ENCODE results near the gene GRIN2A.

GRIN2A gene

GRCh38 chr16:10098991-10099390 is 83.2 kb downstream of the GRIN2A start:
- Histone ChIP-seq H3K36me3 (ENCODE audit: control insufficient read depth, insufficient read depth, low read length) (no peaks in the 10 kb centered on the region), H3K4me3 (ENCODE audit: insufficient read depth, low read depth, low read length) (no peak overlapping the region), H3K27ac (ENCODE audit: insufficient read depth, low read depth, low read length, poor library complexity, severe bottlenecking) (no peak overlapping the region), H3K9me3 (ENCODE audit: control insufficient read depth, low read length) (no peaks in the 10 kb centered on the region), H3K4me1 (ENCODE audit: control insufficient read depth, insufficient read depth, low read length) (no peaks in the 10 kb centered on the region), H3K27me3 (ENCODE audit: control insufficient read depth, insufficient read depth, low read length, poor library complexity, severe bottlenecking) (no peaks in the 10 kb centered on the region)

- Histone ChIP-seq H3K36me3 (ENCODE audit: control insufficient read depth, insufficient read depth, low read length) (no peaks in the 10 kb centered on the region), H3K4me1 (ENCODE audit: control insufficient read depth, insufficient read depth, low read length) (no peaks in the 10 kb centered on the region), H3K4me3 (ENCODE audit: insufficient read depth, low read depth, low read length) (no peak overlapping the region), H3K27ac (ENCODE audit: insufficient read depth, low read depth, low read length, poor library complexity, severe bottlenecking) (no peak overlapping the region), H3K27me3 (ENCODE audit: control insufficient read depth, insufficient read depth, low read length, poor library complexity, severe bottlenecking) (no peaks in the 10 kb centered on the region), H3K9me3 (ENCODE audit: control insufficient read depth, low read length) (no peaks in the 10 kb centered on the region)
- WGBS, 2 experiments: 92 to 94% methylated on average over 2 of the region's 2 CpGs
These were observed 85.0 kb downstream of the GRIN2A start for GRCh38 chr16:10097271-10097670.

GRCh38 chr16:10093576-10093975 is 88.7 kb downstream of the GRIN2A start:
- no peak overlapping the region for H3K4me3 ChIP-seq (ENCODE audit: insufficient read depth, low read depth, low read length)
- no peaks in the 10 kb centered on the region for H3K36me3 ChIP-seq (ENCODE audit: control insufficient read depth, insufficient read depth, low read length)
- no peaks in the 10 kb centered on the region for H3K27me3 ChIP-seq (ENCODE audit: control insufficient read depth, insufficient read depth, low read length, poor library complexity, severe bottlenecking)
- H3K4me1 ChIP-seq (ENCODE audit: control insufficient read depth, insufficient read depth, low read length): no peaks in the 10 kb centered on the region
- H3K9me3 ChIP-seq (ENCODE audit: control insufficient read depth, low read length): no peaks in the 10 kb centered on the region
- H3K27ac ChIP-seq (ENCODE audit: insufficient read depth, low read depth, low read length, poor library complexity, severe bottlenecking): no peak overlapping the region
- 93 to 95% methylated on average over 8 of the region's 8 CpGs for WGBS, 2 experiments

DNA sequence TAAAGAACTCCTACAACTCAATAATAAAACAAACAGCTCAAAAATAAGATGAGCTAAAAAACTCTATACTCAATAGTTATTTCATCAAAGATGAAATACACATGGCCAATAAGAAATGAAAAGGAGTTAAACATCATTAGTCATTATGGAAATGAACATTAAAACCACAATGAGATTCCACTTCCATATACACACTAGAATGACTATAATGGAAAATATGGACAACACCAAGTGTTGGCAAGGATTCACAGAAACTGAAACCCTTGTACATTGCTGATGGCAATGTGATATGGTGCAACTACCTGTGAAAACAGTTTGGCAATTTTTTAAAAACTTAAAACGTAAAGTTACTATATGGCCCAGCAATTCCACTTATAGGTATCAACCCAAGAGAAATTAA is 91.4 kb downstream of the GRIN2A start:
- no peaks in the 10 kb centered on the region for H3K36me3 ChIP-seq (ENCODE audit: control insufficient read depth, insufficient read depth, low read length)
- H3K27ac ChIP-seq (ENCODE audit: insufficient read depth, low read depth, low read length, poor library complexity, severe bottlenecking): no peak overlapping the region
- H3K4me3 ChIP-seq (ENCODE audit: insufficient read depth, low read depth, low read length): no peak overlapping the region
- WGBS, 2 experiments: 91% methylated on average over 1 of the region's 1 CpG
- H3K9me3 ChIP-seq (ENCODE audit: control insufficient read depth, low read length): no peaks in the 10 kb centered on the region
- no peaks in the 10 kb centered on the region for H3K27me3 ChIP-seq (ENCODE audit: control insufficient read depth, insufficient read depth, low read length, poor library complexity, severe bottlenecking)
- no peaks in the 10 kb centered on the region for H3K4me1 ChIP-seq (ENCODE audit: control insufficient read depth, insufficient read depth, low read length)

GRCh38 chr16:10088380-10088793 is 93.8 kb downstream of the GRIN2A start:
- WGBS, 2 experiments: 87 to 88% methylated on average over 7 of the region's 7 CpGs
- H3K27me3 ChIP-seq (ENCODE audit: control insufficient read depth, insufficient read depth, low read length, poor library complexity, severe bottlenecking): no peaks in the 10 kb centered on the region
- no peaks in the 10 kb centered on the region for H3K36me3 ChIP-seq (ENCODE audit: control insufficient read depth, insufficient read depth, low read length)
- no peaks in the 10 kb centered on the region for H3K9me3 ChIP-seq (ENCODE audit: control insufficient read depth, low read length)
- H3K4me3 ChIP-seq (ENCODE audit: insufficient read depth, low read depth, low read length): no peak overlapping the region
- no peaks in the 10 kb centered on the region for H3K4me1 ChIP-seq (ENCODE audit: control insufficient read depth, insufficient read depth, low read length)
- H3K27ac ChIP-seq (ENCODE audit: insufficient read depth, low read depth, low read length, poor library complexity, severe bottlenecking): no peak overlapping the region

- Histone ChIP-seq H3K27me3 (ENCODE audit: control insufficient read depth, insufficient read depth, low read length, poor library complexity, severe bottlenecking) (no peaks in the 10 kb centered on the region), H3K36me3 (ENCODE audit: control insufficient read depth, insufficient read depth, low read length) (no peaks in the 10 kb centered on the region), H3K27ac (ENCODE audit: insufficient read depth, low read depth, low read length, poor library complexity, severe bottlenecking) (no peak overlapping the region), H3K9me3 (ENCODE audit: control insufficient read depth, low read length) (no peaks in the 10 kb centered on the region), H3K4me3 (ENCODE audit: insufficient read depth, low read depth, low read length) (no peak overlapping the region), H3K4me1 (ENCODE audit: control insufficient read depth, insufficient read depth, low read length) (no peaks in the 10 kb centered on the region)
- WGBS, 2 experiments: 96 to 97% methylated on average over 3 of the region's 4 CpGs
These were observed 95.1 kb downstream of the GRIN2A start for GRCh38 chr16:10087151-10087550.

DNA sequence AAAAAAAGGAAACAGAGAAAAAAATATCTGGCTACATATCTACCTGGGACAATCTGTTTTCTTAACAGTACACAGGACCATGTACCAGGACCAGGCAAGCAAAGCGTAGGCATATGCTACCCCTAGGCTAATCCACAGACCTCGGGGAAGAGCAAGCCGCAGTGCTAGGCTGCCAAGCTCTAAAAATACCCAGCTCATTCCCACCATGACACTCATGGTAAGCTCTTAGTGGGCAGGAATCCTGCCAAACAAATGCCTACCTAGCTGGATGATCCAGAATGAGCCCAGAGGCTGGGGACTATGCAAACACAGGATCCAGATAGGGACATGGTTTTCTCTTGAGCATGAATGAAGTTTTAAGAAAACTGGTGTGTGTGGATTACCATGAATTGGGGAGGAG is 95.6 kb downstream of the GRIN2A start:
- WGBS, 2 experiments: 63 to 66% methylated on average over 3 of the region's 3 CpGs
- H3K27me3 ChIP-seq (ENCODE audit: control insufficient read depth, insufficient read depth, low read length, poor library complexity, severe bottlenecking): no peaks in the 10 kb centered on the region
- no peaks in the 10 kb centered on the region for H3K36me3 ChIP-seq (ENCODE audit: control insufficient read depth, insufficient read depth, low read length)
- H3K9me3 ChIP-seq (ENCODE audit: control insufficient read depth, low read length): no peaks in the 10 kb centered on the region
- H3K4me1 ChIP-seq (ENCODE audit: control insufficient read depth, insufficient read depth, low read length): no peaks in the 10 kb centered on the region
- H3K4me3 ChIP-seq (ENCODE audit: insufficient read depth, low read depth, low read length): no peak overlapping the region
- no peak overlapping the region for H3K27ac ChIP-seq (ENCODE audit: insufficient read depth, low read depth, low read length, poor library complexity, severe bottlenecking)

- H3K27ac ChIP-seq (ENCODE audit: insufficient read depth, low read depth, low read length, poor library complexity, severe bottlenecking): no peak overlapping the region
- peaks cover 6% of the 10 kb centered on the region for H3K4me1 ChIP-seq (ENCODE audit: control insufficient read depth, insufficient read depth, low read length)
- H3K9me3 ChIP-seq (ENCODE audit: control insufficient read depth, low read length): no peaks in the 10 kb centered on the region
- H3K36me3 ChIP-seq (ENCODE audit: control insufficient read depth, insufficient read depth, low read length): no peaks in the 10 kb centered on the region
- WGBS, 2 experiments: 94 to 96% methylated on average over 6 of the region's 6 CpGs
- H3K4me3 ChIP-seq (ENCODE audit: insufficient read depth, low read depth, low read length): no peak overlapping the region
- H3K27me3 ChIP-seq (ENCODE audit: control insufficient read depth, insufficient read depth, low read length, poor library complexity, severe bottlenecking): no peaks in the 10 kb centered on the region
These were observed 97.0 kb downstream of the GRIN2A start for GRCh38 chr16:10085078-10085798.

DNA sequence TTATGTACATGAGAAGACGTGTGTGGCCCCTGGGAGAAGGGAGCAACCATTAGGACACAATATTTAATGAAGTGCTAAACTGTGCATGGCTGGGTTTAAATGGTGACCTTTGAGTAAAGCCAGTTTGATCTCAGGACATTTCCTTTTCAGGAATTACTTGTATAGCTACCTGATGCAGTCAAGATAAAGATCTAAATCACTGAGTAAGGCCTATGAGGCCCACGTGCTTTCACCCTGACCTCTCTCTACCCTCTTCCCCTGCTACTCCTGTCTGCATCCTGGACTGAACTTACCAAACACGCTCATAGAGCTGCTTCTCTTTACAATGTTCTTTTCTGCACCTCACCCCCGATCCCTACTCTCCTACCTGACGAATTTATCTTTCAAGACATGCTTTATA is 98.9 kb downstream of the GRIN2A start:
- Histone ChIP-seq H3K27ac (ENCODE audit: insufficient read depth, low read depth, low read length, poor library complexity, severe bottlenecking) (no peak overlapping the region), H3K4me1 (ENCODE audit: control insufficient read depth, insufficient read depth, low read length) (peaks cover 16% of the 10 kb centered on the region), H3K36me3 (ENCODE audit: control insufficient read depth, insufficient read depth, low read length) (no peaks in the 10 kb centered on the region), H3K27me3 (ENCODE audit: control insufficient read depth, insufficient read depth, low read length, poor library complexity, severe bottlenecking) (no peaks in the 10 kb centered on the region), H3K9me3 (ENCODE audit: control insufficient read depth, low read length) (no peaks in the 10 kb centered on the region), H3K4me3 (ENCODE audit: insufficient read depth, low read depth, low read length) (no peak overlapping the region)
- WGBS, 2 experiments: 89 to 91% methylated on average over 5 of the region's 5 CpGs

DNA sequence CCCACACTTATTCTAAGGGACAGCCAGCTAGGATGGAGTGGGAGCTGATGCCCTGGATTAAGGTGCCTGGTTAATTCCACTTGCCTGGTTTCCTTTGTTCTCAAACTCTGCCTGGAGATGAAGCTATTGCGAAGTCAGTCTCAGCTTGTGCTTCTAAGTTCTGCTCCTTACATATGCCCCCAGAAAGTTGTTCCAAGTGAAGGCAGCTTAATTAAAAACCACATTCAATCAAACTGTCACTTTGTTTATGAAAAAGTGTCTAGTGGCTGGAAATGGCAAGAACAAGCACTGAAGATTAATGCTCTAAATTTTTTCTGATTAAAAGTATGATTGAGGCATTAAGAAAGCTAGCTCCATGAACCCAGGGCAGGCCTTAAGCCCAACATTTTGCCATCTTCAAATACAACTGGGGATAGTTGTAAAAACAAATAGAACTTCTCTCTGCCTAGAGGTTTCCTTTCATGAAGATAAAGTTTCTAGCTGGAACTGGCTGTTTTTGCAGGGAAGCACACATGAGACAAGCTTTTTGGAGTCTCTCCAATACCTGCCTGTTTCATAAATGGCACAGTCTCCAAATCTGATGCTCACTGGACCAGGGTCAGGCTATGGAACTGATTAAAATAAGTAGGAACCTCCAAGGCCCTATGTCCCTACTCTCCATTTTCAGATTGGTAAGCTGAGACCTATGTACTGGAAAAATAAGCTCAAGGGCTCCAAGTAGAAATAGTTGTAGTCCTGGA is 100.9 kb downstream of the GRIN2A start:
- WGBS, 2 experiments: 70 to 71% methylated on average over 1 of the region's 1 CpG
- H3K4me3 ChIP-seq (ENCODE audit: insufficient read depth, low read depth, low read length): no peak overlapping the region
- no peaks in the 10 kb centered on the region for H3K36me3 ChIP-seq (ENCODE audit: control insufficient read depth, insufficient read depth, low read length)
- H3K27ac ChIP-seq (ENCODE audit: insufficient read depth, low read depth, low read length, poor library complexity, severe bottlenecking): peak overlapping the region; percentile 11
- peaks cover 17% of the 10 kb centered on the region for H3K4me1 ChIP-seq (ENCODE audit: control insufficient read depth, insufficient read depth, low read length)
- H3K9me3 ChIP-seq (ENCODE audit: control insufficient read depth, low read length): no peaks in the 10 kb centered on the region
- no peaks in the 10 kb centered on the region for H3K27me3 ChIP-seq (ENCODE audit: control insufficient read depth, insufficient read depth, low read length, poor library complexity, severe bottlenecking)

Measured in ectodermal cell (in vitro differentiated cells).